ENCODE data around the gene LGMN.

The LGMN gene

GRCh38 chr14:92724516-92725340, 23.7 kb downstream of the LGMN start:
- DNase-seq: no peak

GRCh38 chr14:92719890-92720323, 28.5 kb downstream of the LGMN start:
- no peak for DNase-seq

- DNase-seq: no peak
These were observed 29.0 kb downstream of the LGMN start for GRCh38 chr14:92719421-92719820.

- DNase-seq: no peak
These were observed 29.8 kb downstream of the LGMN start for GRCh38 chr14:92718664-92719063.

DNA sequence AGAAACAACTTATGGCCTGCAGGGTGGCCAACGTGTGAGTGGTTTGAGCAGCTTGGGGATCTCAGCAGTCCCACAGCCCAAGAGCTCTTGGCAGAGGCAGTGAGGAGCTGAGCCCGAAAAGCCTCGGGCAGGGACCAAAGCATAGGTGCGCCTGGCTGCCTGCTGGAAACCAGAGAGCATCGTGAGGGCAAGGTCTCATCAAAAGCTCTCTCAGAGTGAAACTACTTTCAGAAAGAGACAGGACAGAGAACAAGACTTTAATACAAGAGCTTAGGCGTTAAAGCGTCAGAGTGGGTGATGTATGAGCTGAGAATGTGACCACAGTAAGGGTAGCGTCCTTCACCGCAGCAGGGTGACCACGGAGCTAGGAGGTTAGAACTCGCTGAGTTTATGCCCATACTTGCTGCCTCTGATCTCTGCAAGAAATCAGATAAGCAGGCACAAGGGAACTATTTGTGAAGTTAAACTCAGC, 30.8 kb downstream of the LGMN start:
- DNase-seq: no peak

GRCh38 chr14:92716131-92716530, 32.3 kb downstream of the LGMN start:
- DNase-seq: no peak

GRCh38 chr14:92714739-92715307, 33.6 kb downstream of the LGMN start:
- DNase-seq: peak; percentile 5

DNA sequence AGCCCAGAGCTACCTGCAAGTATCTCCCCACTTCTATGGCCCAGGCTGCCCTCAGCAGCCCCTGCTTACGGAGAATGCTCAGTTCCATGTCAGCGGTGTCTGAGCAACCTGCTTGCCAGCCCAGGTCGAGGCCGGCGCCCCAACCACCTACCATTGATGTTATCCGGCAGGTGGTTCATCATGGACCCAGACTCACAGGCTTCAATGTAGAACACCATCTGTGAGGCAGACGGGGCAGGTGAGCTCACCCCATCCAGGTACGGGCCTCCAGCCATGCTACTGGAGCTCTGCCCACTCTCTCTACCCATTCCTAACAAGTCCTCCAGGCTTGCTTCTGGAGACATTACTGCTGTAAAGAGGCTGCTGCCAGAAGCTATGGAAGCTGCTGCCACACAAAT, 35.8 kb downstream of the LGMN start:
- no peak for DNase-seq

GRCh38 chr14:92711976-92712653, 36.3 kb downstream of the LGMN start:
- DNase-seq: no peak

DNA sequence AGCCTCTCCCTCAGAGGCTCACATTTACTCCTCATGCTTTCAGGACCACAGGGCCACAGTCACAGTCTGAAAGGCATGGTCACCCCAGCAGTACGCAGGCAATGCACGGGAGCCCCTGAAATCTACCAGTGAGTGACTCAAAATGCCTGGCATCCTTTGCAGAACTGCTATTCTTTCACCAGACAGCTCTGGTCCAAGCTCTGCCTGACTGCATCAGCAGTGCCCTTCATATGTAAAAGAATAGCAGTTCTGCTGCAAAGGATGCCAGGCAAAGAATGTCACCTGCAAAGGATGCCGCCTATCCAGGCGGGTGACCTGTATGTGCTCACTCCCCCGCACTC, 38.5 kb downstream of the LGMN start:
- no peak for DNase-seq

DNA sequence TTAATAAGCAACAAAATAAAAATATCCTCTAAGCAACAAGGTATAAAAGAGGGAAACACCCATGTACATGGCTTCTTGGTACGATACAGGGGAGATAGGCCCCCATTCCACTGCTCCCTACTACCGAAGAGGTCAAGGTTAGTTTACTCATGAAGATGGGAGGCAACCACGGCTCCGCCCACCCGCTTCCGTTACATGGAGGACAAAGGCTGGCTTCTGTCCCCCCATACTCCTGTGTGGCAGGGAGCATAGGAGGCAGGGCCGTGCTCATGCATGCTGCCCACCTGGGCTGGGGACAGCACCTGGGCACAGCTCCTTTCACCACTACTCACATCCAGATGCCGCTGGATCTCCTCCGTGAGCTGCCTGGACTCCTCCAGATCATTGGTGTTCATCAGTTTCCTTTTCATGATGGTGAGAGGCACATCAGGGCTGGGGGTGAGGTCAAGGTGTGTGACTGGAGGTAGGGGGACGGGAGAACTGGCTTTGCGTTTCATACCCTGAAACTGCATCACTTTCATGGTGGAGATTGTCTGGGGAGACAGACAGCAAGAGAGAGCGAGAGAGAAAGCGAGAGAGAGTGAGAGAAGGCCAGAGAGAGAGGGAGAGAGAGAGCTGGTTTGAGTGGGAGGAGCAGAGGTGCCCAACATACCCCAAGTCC, 39.0 kb downstream of the LGMN start:
- DNase-seq: no peak

GRCh38 chr14:92706386-92706785, 42.0 kb downstream of the LGMN start:
- DNase-seq: no peak

DNA sequence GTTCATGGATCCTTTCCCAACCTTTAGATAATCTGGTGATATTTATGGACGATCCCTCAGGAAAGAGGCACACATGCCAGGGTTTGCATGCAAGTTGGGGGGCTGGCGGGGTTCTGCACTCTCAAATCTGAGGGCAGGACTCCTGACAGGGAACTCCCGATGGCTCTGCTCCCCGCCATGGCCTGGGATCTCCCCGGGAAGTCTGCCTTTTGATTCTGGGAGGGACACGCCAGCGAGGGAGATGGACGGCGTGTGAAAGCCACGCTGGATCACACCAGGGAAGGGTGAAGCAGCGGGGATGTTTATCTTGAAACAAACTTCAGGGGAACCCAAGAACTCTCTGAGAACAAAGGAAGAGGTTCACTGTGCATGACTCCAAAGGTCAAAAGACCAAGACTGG, 43.6 kb downstream of the LGMN start:
- DNase-seq: no peak

DNA sequence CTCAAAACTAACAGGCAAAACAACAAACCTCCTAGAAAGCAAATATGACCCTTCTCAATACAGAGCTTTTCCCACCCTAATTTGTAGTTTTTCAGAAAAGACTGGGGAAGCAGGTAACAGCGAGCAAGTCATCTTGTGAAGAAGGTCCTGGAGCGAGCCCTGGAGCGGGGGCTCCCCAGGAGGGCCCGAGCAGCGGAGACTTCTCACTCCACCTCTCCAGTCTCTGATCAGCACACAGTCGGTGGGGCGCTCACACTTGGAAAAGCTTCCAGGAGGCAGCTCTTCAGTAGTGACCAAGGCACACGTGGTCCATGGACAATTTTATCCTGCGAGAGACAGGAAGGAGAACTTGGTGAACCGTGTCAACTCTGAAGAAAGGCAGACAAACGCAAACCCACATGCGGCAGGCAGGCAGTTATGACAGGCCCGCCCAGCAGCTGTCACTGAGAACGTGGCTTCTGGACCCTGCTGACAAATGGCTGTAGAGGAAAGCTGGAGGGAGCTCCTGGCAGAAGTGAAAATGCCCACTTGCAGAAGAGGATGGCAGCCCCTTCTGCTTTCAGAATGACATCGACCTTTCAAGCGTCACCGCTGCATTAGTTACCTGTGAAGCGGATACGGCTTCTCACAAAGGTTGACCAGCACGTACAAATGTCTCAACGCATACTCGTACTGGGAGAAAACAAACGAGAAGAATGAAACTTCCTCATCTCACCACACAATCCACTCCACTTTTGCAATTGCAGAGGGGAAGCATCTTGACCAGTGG, 44.2 kb downstream of the LGMN start:
- DNase-seq: no peak

- DNase-seq: no peak
These were observed 44.9 kb downstream of the LGMN start for GRCh38 chr14:92703516-92703915.

DNA sequence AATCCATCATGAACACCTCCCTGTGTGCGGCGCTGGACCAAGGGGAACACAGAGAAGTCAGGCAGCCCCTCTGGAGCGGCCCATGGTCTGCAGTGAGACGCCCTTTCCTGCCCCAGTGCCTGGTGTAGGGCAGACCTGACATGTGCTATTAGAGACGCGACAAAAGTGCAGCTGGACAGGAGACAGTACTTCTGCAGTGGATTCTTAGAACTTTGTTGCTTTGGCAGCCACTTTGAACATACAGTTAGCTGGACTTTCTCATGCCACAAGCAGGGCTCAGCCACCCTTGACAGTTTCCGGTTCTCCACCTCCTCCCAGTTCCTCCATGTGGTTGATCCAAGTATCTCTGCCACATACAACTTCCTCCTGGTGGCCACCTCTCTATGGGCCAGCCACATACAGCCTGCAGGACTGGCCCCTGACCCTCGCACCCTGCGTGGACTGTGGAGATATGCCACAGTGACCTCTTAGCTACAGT, 45.9 kb downstream of the LGMN start:
- DNase-seq: no peak

- no peak for DNase-seq
These were observed 46.6 kb downstream of the LGMN start for GRCh38 chr14:92701826-92702225.

GRCh38 chr14:92698393-92698792, 50.0 kb downstream of the LGMN start:
- DNase-seq: no peak

GRCh38 chr14:92696366-92696765, 52.1 kb downstream of the LGMN start:
- DNase-seq: no peak

DNA sequence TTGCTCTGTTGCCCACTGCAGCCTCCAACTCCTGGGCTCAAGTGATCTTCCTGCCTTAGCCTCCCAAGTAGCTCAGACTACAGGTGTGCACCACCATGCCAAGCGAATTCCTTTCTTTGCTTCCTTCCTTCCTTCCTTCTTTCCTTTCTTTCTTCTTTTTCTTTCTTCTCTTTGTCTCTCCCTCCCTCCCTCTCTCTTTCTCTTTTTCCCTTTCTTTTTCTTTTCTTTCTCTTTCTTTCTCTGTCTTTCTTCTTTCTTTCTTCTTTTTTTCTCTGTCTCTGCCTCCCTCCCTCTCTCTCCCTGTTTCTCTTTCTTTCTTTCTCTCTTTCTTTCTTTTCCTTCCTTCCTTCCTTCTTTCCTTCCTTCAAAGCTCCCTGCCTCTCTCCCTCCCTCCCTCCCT, 52.9 kb downstream of the LGMN start:
- DNase-seq: no peak

GRCh38 chr14:92694807-92695206, 53.6 kb downstream of the LGMN start:
- no peak for DNase-seq

- DNase-seq: no peak
These were observed 54.2 kb downstream of the LGMN start for GRCh38 chr14:92693998-92694795.
